Spleen (tissue), 11 donors: ENCODE measurements around the gene CNNM1. TPM values are rescaled to one million over a fixed set of nuclear protein-coding genes. Genes with fewer than 3 reads are reported as not detected.
A peak's percentile ranks its signal among the peaks of the same experiment; 100 is the strongest.

ENCODE experiments used
- DNase-seq: peaks from one replicate; pipeline ENCODE4 v3.0.0-alpha.2; 2020
- H3K27ac ChIP-seq, 8 donors: fragments of 200-600 bp; sonication (generic) in 7 of 8; 1 replicate in 4 of 8; 2 replicates in 4 of 8; pipeline versions ENCODE4 v1.5.0 to v1.8.0; 2016 to 2021; ENCODE audit warnings: inconsistent platforms in 4 of 8, mild to moderate bottlenecking in 4 of 8, moderate library complexity in 1 of 8
- H3K27me3 ChIP-seq, 7 donors: fragments of 200-600 bp; sonication (generic) in 6 of 7; replicated peaks in 1 of 7; 1 replicate in 4 of 7; 2 replicates in 3 of 7; pipeline versions ENCODE4 v1.5.0 to v1.8.0; 2016 to 2021; ENCODE audit warnings: inconsistent platforms in 3 of 7, mild to moderate bottlenecking in 1 of 7
- H3K36me3 ChIP-seq, 6 donors: fragments of 200-600 bp; sonication (generic) in 5 of 6; 1 replicate in 4 of 6; 2 replicates in 2 of 6; pipeline versions ENCODE4 v1.5.0 to v1.8.0; 2016 to 2021; ENCODE audit warnings: inconsistent platforms in 2 of 6
- H3K4me1 ChIP-seq, 6 donors: fragments of 200-600 bp; sonication (generic) in 5 of 6; 1 replicate in 3 of 6; 2 replicates in 3 of 6; pipeline versions ENCODE4 v1.5.0 to v1.8.0; 2016 to 2021; ENCODE audit warnings: inconsistent platforms in 3 of 6
- H3K4me3 ChIP-seq, 8 donors: fragments of 200-600 bp; sonication (generic) in 7 of 8; 1 replicate in 4 of 8; 2 replicates in 4 of 8; pipeline versions ENCODE4 v1.5.0 to v1.8.0; 2016 to 2021; ENCODE audit warnings: inconsistent platforms in 4 of 8, mild to moderate bottlenecking in 4 of 8, moderate library complexity in 2 of 8
- H3K9me3 ChIP-seq, 8 donors: fragments of 200-600 bp; sonication (generic) in 7 of 8; 1 replicate in 4 of 8; 2 replicates in 4 of 8; pipeline versions ENCODE4 v1.5.0 to v1.8.0; 2016 to 2021; ENCODE audit warnings: inconsistent platforms in 4 of 8
- POLR2A ChIP-seq, 3 donors: fragments of 450-650 bp; IDR thresholded peaks; one replicate each; pipeline ENCODE4 v1.5.1; 2017; ENCODE audit warnings: antibody characterized with exemption in 3 of 3, mild to moderate bottlenecking in 1 of 3
- POLR2AphosphoS5 ChIP-seq, 3 donors: sonication (generic); formaldehyde crosslinking; IDR thresholded peaks; one replicate each; pipeline ENCODE4 v1.5.1; 2017; ENCODE audit warnings: antibody characterized with exemption in 3 of 3
- WGBS, 5 donors: extraction: QIAGEN DNeasy Blood & Tissue Kit in 3 of 5; methylation state at CpG; one replicate each; pipeline versions ENCODE4 v1.1.5 to v1.1.7; 2013 to 2018; 5-methylcytosine and 5-hydroxymethylcytosine counted together
- intact Hi-C: fragments of 100-400 bp; cut with DNase I; formaldehyde crosslinking; loops from one replicate; pipeline ENCODE4 v1.15.0; 2023; ENCODE audit warnings: low total_unique reads
- polyA plus RNA-seq, 3 donors: library from polyadenylated mRNA; stranded (reverse); fragments of 200-250 nt; gene quantifications; one replicate each; pipeline ENCODE4 v1.2.1, GENCODE V29; 2013
- total RNA-seq, 7 donors: library from RNA; depleted of rRNA in 3 of 7; stranded (reverse); fragments of >200 nt in 3 of 7; fragmentation: NEBNext Ultra II Directional in 4 of 7; extraction: Animal tissue kit (Norgen Biotek cat#: 25700) in 4 of 7; gene quantifications; one replicate each; pipeline versions ENCODE4 v1.1.0 to v1.2.1, GENCODE V29; 2016 to 2021
- TF ChIP-seq, protein P1 (sequence below), 11 experiments: fragments of 200-600 bp in 7 of 11; fragments of 450-650 bp in 4 of 11; sonication (generic) in 4 of 11; IDR thresholded peaks in 8 of 11; conservative IDR thresholded peaks in 3 of 11; 1 replicate in 7 of 11; 2 replicates in 4 of 11; pipeline versions ENCODE4 v1.4.0 to v1.8.0; 2016 to 2021; ENCODE audit warnings: antibody characterized with exemption in 11 of 11, inconsistent platforms in 4 of 11, mild to moderate bottlenecking in 1 of 11
- donor health status: healthy with polysubstance abuse.
- donor health status: DM: no; HTN: no; CAD: no; lungs with moderate emphysema.
- donor health status: DM: no; HTN: no; CAD: no.
- donor health status: Bipolar disorder and iron deficiency.
- donor health status: healthy.
- donor health status: DM: no; HTN: no; CAD: no.
- donor health status: DM: yes; HTN: yes; CAD: no.

CNNM1 gene
- total and polyA plus RNA-seq, 10 donors: 0.05 to 0.43 (median 0.16) TPM; not detected in 1

DNA sequence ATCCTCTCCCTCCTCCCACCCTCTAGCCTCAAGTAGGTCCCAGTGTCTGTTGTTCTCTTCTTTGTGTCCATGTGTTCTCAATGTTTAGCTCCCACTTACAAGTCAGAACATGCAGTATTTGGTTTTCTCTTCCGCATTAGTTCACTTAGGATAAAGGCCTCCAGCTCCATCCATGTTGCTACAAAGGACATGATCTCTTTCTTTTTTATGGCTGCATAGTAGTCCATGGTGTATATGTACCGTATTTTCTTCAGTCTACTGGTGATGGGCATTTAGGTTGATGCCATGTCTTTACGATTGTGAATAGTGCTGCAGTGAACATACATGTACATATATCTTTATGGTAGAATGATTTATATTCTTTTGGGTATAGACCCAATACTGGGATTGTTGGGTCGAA lies 102.9 kb downstream of the CNNM1 start:
- no peak for DNase-seq
- TF ChIP-seq, protein P1, sequence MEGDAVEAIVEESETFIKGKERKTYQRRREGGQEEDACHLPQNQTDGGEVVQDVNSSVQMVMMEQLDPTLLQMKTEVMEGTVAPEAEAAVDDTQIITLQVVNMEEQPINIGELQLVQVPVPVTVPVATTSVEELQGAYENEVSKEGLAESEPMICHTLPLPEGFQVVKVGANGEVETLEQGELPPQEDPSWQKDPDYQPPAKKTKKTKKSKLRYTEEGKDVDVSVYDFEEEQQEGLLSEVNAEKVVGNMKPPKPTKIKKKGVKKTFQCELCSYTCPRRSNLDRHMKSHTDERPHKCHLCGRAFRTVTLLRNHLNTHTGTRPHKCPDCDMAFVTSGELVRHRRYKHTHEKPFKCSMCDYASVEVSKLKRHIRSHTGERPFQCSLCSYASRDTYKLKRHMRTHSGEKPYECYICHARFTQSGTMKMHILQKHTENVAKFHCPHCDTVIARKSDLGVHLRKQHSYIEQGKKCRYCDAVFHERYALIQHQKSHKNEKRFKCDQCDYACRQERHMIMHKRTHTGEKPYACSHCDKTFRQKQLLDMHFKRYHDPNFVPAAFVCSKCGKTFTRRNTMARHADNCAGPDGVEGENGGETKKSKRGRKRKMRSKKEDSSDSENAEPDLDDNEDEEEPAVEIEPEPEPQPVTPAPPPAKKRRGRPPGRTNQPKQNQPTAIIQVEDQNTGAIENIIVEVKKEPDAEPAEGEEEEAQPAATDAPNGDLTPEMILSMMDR (IDR thresholded peaks at IDR 0.05 in 8 of 11, conservative IDR thresholded peaks at IDR 0.05 in 3 of 11): no peak
- TF ChIP-seq POLR2AphosphoS5 (IDR thresholded peaks at IDR 0.05): no peak
- TF ChIP-seq POLR2A (IDR thresholded peaks at IDR 0.05): no peak
- Histone ChIP-seq H3K4me3 (peak overlapping the region in 6 of 8 donors; percentile 69 to 90 (median 76)), H3K27me3 (no peaks in the 10 kb centered on the region), H3K36me3 (peaks cover 0 to 10% (median 0%) of the 10 kb centered on the region in 6 donors), H3K4me1 (peaks cover 10 to 82% (median 37%) of the 10 kb centered on the region in 6 donors), H3K9me3 (no peaks in the 10 kb centered on the region), H3K27ac (peak overlapping the region in 4 of 8 donors; percentile 92 to 94 (median 94))
- intact Hi-C loops: loop anchor here (10.0 kb wide), 1 partner anchor 103 kb away; the partner anchor contains the start of gene NKX2-3
- WGBS, 5 donors: 93 to 100% (median 95%) methylated on average over 4 of the region's 4 CpGs

DNA sequence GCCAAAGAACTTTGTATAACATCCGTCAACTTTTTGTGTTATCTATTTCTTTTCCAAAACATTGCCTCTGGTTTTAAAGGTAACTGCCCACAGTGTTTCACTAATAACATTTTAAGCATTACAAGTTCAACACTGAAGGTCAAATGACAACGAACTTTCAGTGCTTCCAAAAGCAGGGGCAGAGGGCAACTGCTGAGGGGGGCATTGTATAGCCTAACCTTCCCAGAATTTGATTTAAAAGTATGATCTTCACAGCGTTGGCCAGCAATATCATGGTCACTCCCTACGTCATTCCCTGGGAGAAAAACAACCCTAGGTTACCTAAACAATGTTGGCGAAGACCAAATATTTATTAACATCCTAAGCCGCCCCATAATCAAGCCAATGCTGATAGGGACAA lies 103.7 kb downstream of the CNNM1 start:
- peaks cover 0 to 10% (median 0%) of the 10 kb centered on the region in 6 donors for H3K36me3 ChIP-seq
- TF ChIP-seq POLR2AphosphoS5 (IDR thresholded peaks at IDR 0.05) (no peak), POLR2A (IDR thresholded peaks at IDR 0.05) (no peak)
- TF ChIP-seq, protein P1 (IDR thresholded peaks at IDR 0.05 in 8 of 11, conservative IDR thresholded peaks at IDR 0.05 in 3 of 11): no peak
- H3K9me3 ChIP-seq: no peaks in the 10 kb centered on the region
- no peaks in the 10 kb centered on the region for H3K27me3 ChIP-seq
- WGBS, 5 donors: 82 to 87% (median 86%) methylated on average over 6 of the region's 6 CpGs
- H3K27ac ChIP-seq: no peak overlapping the region
- peaks cover 10 to 81% (median 37%) of the 10 kb centered on the region in 6 donors for H3K4me1 ChIP-seq
- intact Hi-C loops: loop anchor here (10.0 kb wide), 1 partner anchor 102 kb away; the partner anchor contains the start of gene NKX2-3
- DNase-seq: no peak
- no peak overlapping the region for H3K4me3 ChIP-seq

DNA sequence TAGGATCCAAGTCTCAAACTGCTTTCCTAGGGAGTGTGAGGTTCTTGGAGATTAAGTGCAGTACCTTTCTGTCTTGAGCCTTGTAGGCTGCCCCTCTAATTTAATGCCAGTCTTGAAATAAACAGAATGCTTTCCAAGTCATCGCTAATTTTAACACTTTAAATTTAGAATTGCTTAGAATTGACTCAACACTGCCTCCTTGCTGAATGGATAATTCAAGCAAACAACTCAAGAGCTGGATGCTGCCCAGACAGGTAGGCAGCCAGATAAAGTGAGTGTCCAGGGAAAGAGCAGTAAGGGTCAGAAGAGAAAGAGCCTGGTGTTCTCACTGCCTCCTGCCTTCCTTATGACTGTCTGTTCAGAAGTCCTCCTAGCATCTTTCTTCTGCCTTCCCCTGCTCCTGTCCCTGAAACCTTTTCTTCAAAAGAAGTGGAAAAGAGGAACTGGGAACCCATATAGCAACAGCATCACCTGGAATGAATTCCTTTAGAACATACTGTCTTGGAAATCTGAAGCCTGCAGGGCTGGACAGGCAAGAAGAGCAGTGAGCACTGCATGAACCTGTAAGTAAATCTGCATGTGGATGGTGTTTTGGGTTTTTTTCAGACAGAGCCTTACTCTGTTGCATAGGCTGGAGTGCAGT lies 104.3 kb downstream of the CNNM1 start:
- no peak overlapping the region for H3K27ac ChIP-seq
- peaks cover 10 to 75% (median 35%) of the 10 kb centered on the region in 6 donors for H3K4me1 ChIP-seq
- WGBS, 5 donors: 12 to 27% (median 19%) methylated on average over 1 of the region's 1 CpG
- peaks cover 0 to 10% (median 0%) of the 10 kb centered on the region in 6 donors for H3K36me3 ChIP-seq
- no peak for DNase-seq
- no peak overlapping the region for H3K4me3 ChIP-seq
- H3K27me3 ChIP-seq: no peaks in the 10 kb centered on the region
- no peaks in the 10 kb centered on the region for H3K9me3 ChIP-seq
- intact Hi-C loops: loop anchor here (10.0 kb wide), 1 partner anchor 101 kb away; the partner anchor contains the start of gene NKX2-3
- TF ChIP-seq, protein P1 (IDR thresholded peaks at IDR 0.05 in 8 of 11, conservative IDR thresholded peaks at IDR 0.05 in 3 of 11): no peak
- TF ChIP-seq POLR2AphosphoS5 (IDR thresholded peaks at IDR 0.05) (no peak), POLR2A (IDR thresholded peaks at IDR 0.05) (no peak)

DNA sequence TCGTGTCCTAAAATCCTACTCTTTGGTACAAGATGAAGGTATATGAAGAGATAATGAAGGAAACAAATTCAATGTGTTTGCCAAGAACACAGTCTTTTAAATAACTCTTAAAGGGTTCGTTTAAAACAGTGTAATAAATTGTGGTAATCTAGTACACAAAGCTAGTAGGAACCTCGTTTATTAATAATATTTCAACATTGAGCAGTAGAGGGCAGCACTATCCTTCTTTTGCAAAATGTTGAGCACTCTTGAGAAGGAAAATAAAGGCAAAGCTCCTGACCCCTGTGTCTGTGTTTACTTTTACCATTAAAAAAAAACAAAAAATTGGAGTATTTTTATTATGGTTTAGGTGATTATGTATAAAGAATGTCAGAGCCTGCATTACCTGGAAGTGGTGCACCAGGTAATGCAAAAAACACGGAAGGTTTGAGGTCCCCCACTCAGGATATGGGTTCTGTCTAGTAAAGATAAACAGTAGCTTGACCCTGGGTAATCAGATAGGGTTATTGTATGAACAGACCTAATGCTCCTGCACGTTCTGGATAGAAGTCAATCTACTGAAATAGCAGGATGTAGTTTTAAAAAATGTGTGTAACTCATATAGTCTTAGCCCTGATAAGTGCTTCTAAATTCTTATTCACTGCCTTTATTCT lies 107.0 kb downstream of the CNNM1 start:
- intact Hi-C loops: loop anchor here (5.0 to 10.0 kb wide), 2 partner anchors 99 to 181 kb away; partner anchors contain the start of gene NKX2-3
- 20 to 30% (median 28%) methylated on average over 5 of the region's 5 CpGs for WGBS, 5 donors
- H3K27ac ChIP-seq: peak overlapping the region in 6 of 8 donors; percentile 8 to 53 (median 44)

More for the DNA sequence above, 107.0 kb downstream of the CNNM1 start:
- Histone ChIP-seq H3K36me3 (peaks cover 0 to 10% (median 0%) of the 10 kb centered on the region in 6 donors), H3K27me3 (no peaks in the 10 kb centered on the region), H3K4me1 (peaks cover 4 to 54% (median 22%) of the 10 kb centered on the region in 6 donors), H3K4me3 (no peak overlapping the region), H3K9me3 (no peaks in the 10 kb centered on the region)
- DNase-seq: no peak
- TF ChIP-seq, protein P1 (IDR thresholded peaks at IDR 0.05 in 8 of 11, conservative IDR thresholded peaks at IDR 0.05 in 3 of 11): peak in 10 of 11 experiments; percentile 24 to 63 (median 50)
- TF ChIP-seq POLR2AphosphoS5 (IDR thresholded peaks at IDR 0.05): no peak
